CD14-positive monocyte (primary cell): ENCODE data around the gene TAF1C. TPM values are rescaled to one million over a fixed set of nuclear protein-coding genes. Genes with fewer than 3 reads are reported as not detected.

Experiments used
- DNase-seq, 3 donors: peaks; one replicate each; pipeline ENCODE4 v3.0.0-alpha.2; 2011 to 2022
- H2AFZ ChIP-seq: 2 replicates; pipeline ENCODE4 v1.6.0; 2012; ENCODE audit warnings: mild to moderate bottlenecking, low read depth, low read length, inconsistent platforms; ENCODE audit not compliant: insufficient read depth, poor library complexity, severe bottlenecking
- H3K27ac ChIP-seq, 2 donors: 1 replicate in 1 of 2; 2 replicates in 1 of 2; pipeline ENCODE4 v1.5.1; 2012 to 2013; ENCODE audit warnings: low read length in 2 of 2, control low read depth in 1 of 2, inconsistent platforms in 1 of 2, low read depth in 1 of 2, mild to moderate bottlenecking in 1 of 2
- H3K27me3 ChIP-seq, 2 donors: one replicate each; pipeline versions ENCODE4 v1.6.0 to v1.6.1; 2011 to 2013; ENCODE audit warnings: low read length in 2 of 2; ENCODE audit not compliant: control insufficient read depth in 2 of 2, insufficient read depth in 2 of 2
- H3K36me3 ChIP-seq, 2 donors: replicated peaks in 1 of 2; 1 replicate in 1 of 2; 2 replicates in 1 of 2; pipeline versions ENCODE4 v1.5.1 to v1.6.1; 2012 to 2013; ENCODE audit warnings: low read length in 2 of 2, control low read depth in 1 of 2, inconsistent platforms in 1 of 2, mild to moderate bottlenecking in 1 of 2; ENCODE audit not compliant: insufficient read depth in 2 of 2, control insufficient read depth in 1 of 2
- H3K4me1 ChIP-seq, 2 donors: 1 replicate in 1 of 2; 2 replicates in 1 of 2; pipeline versions ENCODE4 v1.5.1 to v1.6.1; 2012 to 2013; ENCODE audit warnings: low read length in 2 of 2, control low read depth in 1 of 2, inconsistent platforms in 1 of 2, mild to moderate bottlenecking in 1 of 2, moderate library complexity in 1 of 2; ENCODE audit not compliant: insufficient read depth in 2 of 2, control insufficient read depth in 1 of 2
- H3K4me2 ChIP-seq: replicated peaks from 2 replicates; pipeline ENCODE3; 2012; ENCODE audit warnings: low read length, moderate library complexity, mild to moderate bottlenecking; ENCODE audit not compliant: poor library complexity, severe bottlenecking; ENCODE audit errors: extremely low read depth
- H3K4me3 ChIP-seq, 3 experiments: fragments of 200-600 bp in 1 of 3; sonication (generic) in 1 of 3; replicated peaks in 1 of 3; 1 replicate in 2 of 3; 2 replicates in 1 of 3; pipeline ENCODE4 v1.5.1; 2011 to 2013; ENCODE audit warnings: low read length in 3 of 3, mild to moderate bottlenecking in 3 of 3, control low read depth in 2 of 3, low read depth in 2 of 3, inconsistent platforms in 1 of 3, moderate library complexity in 1 of 3
- H3K79me2 ChIP-seq: 2 replicates; pipeline ENCODE4 v1.6.0; 2012; ENCODE audit warnings: mild to moderate bottlenecking, control low read depth, inconsistent platforms, low read length, moderate library complexity; ENCODE audit not compliant: insufficient read depth
- H3K9ac ChIP-seq: 2 replicates; pipeline ENCODE4 v1.6.0; 2017; ENCODE audit warnings: low read length, mild to moderate bottlenecking; ENCODE audit not compliant: insufficient read depth, poor library complexity, severe bottlenecking
- H3K9me3 ChIP-seq, 2 donors: replicated peaks in 1 of 2; 1 replicate in 1 of 2; 2 replicates in 1 of 2; pipeline versions ENCODE4 v1.5.1 to v1.6.1; 2012 to 2013; ENCODE audit warnings: low read length in 2 of 2, control low read depth in 1 of 2; ENCODE audit not compliant: control insufficient read depth in 1 of 2, insufficient read depth in 1 of 2
- H4K20me1 ChIP-seq: 2 replicates; pipeline ENCODE4 v1.6.0; 2012; ENCODE audit warnings: mild to moderate bottlenecking, low read length, control low read depth, moderate library complexity; ENCODE audit not compliant: insufficient read depth
- H3K27ac Mint-ChIP-seq, 7 donors: one replicate each; pipeline ENCODE4 v1.8.0; 2020; ENCODE audit warnings: mild to moderate bottlenecking in 7 of 7, mixed read lengths in 7 of 7, moderate library complexity in 6 of 7, inconsistent platforms in 2 of 7
- H3K27me3 Mint-ChIP-seq, 3 donors: one replicate each; pipeline ENCODE4 v1.8.0; 2021 to 2022; ENCODE audit warnings: low read depth in 3 of 3, mild to moderate bottlenecking in 3 of 3, mixed read lengths in 3 of 3, moderate library complexity in 3 of 3, inconsistent platforms in 1 of 3
- H3K36me3 Mint-ChIP-seq, 2 donors: one replicate each; pipeline ENCODE4 v1.8.0; 2020; ENCODE audit warnings: mixed read lengths in 2 of 2, inconsistent platforms in 1 of 2, mild to moderate bottlenecking in 1 of 2
- H3K4me1 Mint-ChIP-seq: one replicate; pipeline ENCODE4 v1.8.0; 2020; ENCODE audit warnings: mild to moderate bottlenecking, mixed read lengths
- H3K4me3 Mint-ChIP-seq, 2 donors: one replicate each; pipeline ENCODE4 v1.8.0; 2020; ENCODE audit warnings: mild to moderate bottlenecking in 2 of 2, mixed read lengths in 2 of 2, moderate library complexity in 1 of 2
- H3K9me3 Mint-ChIP-seq, 7 donors: one replicate each; pipeline ENCODE4 v1.8.0; 2020 to 2022; ENCODE audit warnings: mixed read lengths in 7 of 7, mild to moderate bottlenecking in 6 of 7, moderate library complexity in 6 of 7, inconsistent platforms in 2 of 7
- CTCF ChIP-seq: fragments of 200-600 bp; IDR thresholded peaks from one replicate; pipeline ENCODE4 v1.8.0; 2022; ENCODE audit warnings: antibody characterized with exemption, mild to moderate bottlenecking
- WGBS: methylation state at CpG from one replicate; pipeline ENCODE4 v1.1.5; 2013; ENCODE audit warnings: missing lambda C conversion rate; ENCODE audit not compliant: insufficient coverage; 5-methylcytosine and 5-hydroxymethylcytosine counted together
- intact Hi-C, 2 donors: fragments of 100-400 bp; cut with micrococcal nuclease; formaldehyde crosslinking; loops; one replicate each; pipeline versions ENCODE4 v1.15.0 to v1.15.1; 2023
- polyA plus RNA-seq, 3 donors: library from polyadenylated mRNA; depleted of rRNA in 1 of 3; unstranded in 2 of 3; stranded (reverse) in 1 of 3; fragments of 300-500 nt in 2 of 3; fragments of >200 nt in 1 of 3; fragmentation: Illumina TruSeq in 2 of 3; gene quantifications; 1 replicate in 2 of 3; 2 replicates in 1 of 3; pipeline ENCODE4 v1.2.3, GENCODE V29; 2012 to 2021

Gene TAF1C
- polyA plus RNA-seq, 3 donors: 4.0 to 126 (median 4.5) TPM

- no peak for TF ChIP-seq CTCF
- 65% methylated on average over 4 of the region's 13 CpGs for WGBS
- DNase-seq: no peak
- no peak overlapping the region for H2AFZ ChIP-seq
- H3K79me2 ChIP-seq: no peaks in the 10 kb centered on the region
- Mint-ChIP-seq H3K27me3 (peaks cover 11 to 33% (median 30%) of the 10 kb centered on the region in 3 donors), H3K4me1 (no peaks in the 10 kb centered on the region), H3K9me3 (peaks cover 0 to 3% (median 0%) of the 10 kb centered on the region in 7 donors), H3K27ac (no peak overlapping the region), H3K4me3 (no peak overlapping the region), H3K36me3 (no peaks in the 10 kb centered on the region)
- intact Hi-C loops: no loop called here
- H4K20me1 ChIP-seq: no peaks in the 10 kb centered on the region
- H3K4me3 ChIP-seq: no peak overlapping the region
- no peak overlapping the region for H3K4me2 ChIP-seq
- no peaks in the 10 kb centered on the region for H3K9me3 ChIP-seq
- no peaks in the 10 kb centered on the region for H3K36me3 ChIP-seq
- no peak overlapping the region for H3K9ac ChIP-seq
- no peak overlapping the region for H3K27ac ChIP-seq
- no peaks in the 10 kb centered on the region for H3K4me1 ChIP-seq
- H3K27me3 ChIP-seq: peaks cover 2 to 12% of the 10 kb centered on the region in 2 donors
Measured at GRCh38 chr16:84166796-84167695, 19.8 kb downstream of the TAF1C start.

DNA sequence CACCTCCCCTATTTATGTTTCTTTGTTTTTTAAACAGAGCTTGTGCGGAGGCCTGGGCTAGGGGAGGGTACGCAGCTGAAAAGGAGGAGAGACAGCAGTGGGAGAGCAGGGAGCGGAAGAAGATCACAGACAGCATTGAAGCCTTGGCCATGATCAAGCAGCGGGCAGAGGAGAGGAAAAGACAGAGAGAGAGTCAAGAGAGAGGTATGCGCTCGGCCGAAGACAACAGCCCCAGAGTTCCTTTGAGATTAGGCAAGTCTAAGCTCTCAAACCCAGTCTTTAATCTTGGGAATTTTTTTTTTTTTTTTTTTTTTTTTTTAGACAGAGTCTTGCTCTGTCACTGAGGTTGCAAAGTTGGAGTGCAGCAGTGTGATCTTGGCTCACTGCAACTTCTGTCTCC lies 21.1 kb downstream of the TAF1C start:
- H3K36me3 Mint-ChIP-seq: no peaks in the 10 kb centered on the region
- WGBS: 90% methylated on average over 3 of the region's 7 CpGs
- H3K9ac ChIP-seq: no peak overlapping the region
- H3K4me1 ChIP-seq: no peaks in the 10 kb centered on the region
- no peaks in the 10 kb centered on the region for H3K79me2 ChIP-seq
- H3K9me3 ChIP-seq: no peaks in the 10 kb centered on the region
- DNase-seq: no peak
- no peak overlapping the region for H3K4me3 ChIP-seq
- H3K4me2 ChIP-seq: no peak overlapping the region
- no peaks in the 10 kb centered on the region for H3K4me1 Mint-ChIP-seq
- no peaks in the 10 kb centered on the region for H3K36me3 ChIP-seq
- no peak for TF ChIP-seq CTCF
- H3K27ac ChIP-seq: no peak overlapping the region
- H3K4me3 Mint-ChIP-seq: peak overlapping the region in 1 of 2 donors; percentile 61
- intact Hi-C loops: no loop called here
- H3K9me3 Mint-ChIP-seq: no peaks in the 10 kb centered on the region
- peaks cover 21 to 41% (median 32%) of the 10 kb centered on the region in 3 donors for H3K27me3 Mint-ChIP-seq
- no peaks in the 10 kb centered on the region for H4K20me1 ChIP-seq
- no peak overlapping the region for H2AFZ ChIP-seq
- H3K27ac Mint-ChIP-seq: no peak overlapping the region
- peaks cover 2 to 12% of the 10 kb centered on the region in 2 donors for H3K27me3 ChIP-seq
